Measurements from ENCODE around the gene ANKAR.

GRCh38 chr2:189662669-189663226, 11.7 kb upstream of the ANKAR start:
- TF ChIP-seq SMAD4 (CRISPR knock-in tag; IDR thresholded peaks at IDR 0.05) (no peak), TP53 (CRISPR knock-in tag; IDR thresholded peaks at IDR 0.05) (no peak), ELF4 (CRISPR knock-in tag; IDR thresholded peaks at IDR 0.05; ENCODE audit: low read depth) (no peak), ARID4B (CRISPR knock-in tag; IDR thresholded peaks at IDR 0.05; ENCODE audit: borderline replicate concordance) (no peak), FOXK1 (CRISPR knock-in tag; IDR thresholded peaks at IDR 0.05) (no peak)

Measured in WTC11 (cell line).